GM19240 (cell line): Measurements from ENCODE around the gene CHKA.
A peak's percentile ranks its signal among the peaks of the same experiment; 100 is the strongest.

Experiments used
- DNase-seq: peaks from one replicate; pipeline ENCODE4 v3.0.0; 2011; ENCODE audit warnings: low spot score; ENCODE audit not compliant: insufficient read length

Gene CHKA

DNA sequence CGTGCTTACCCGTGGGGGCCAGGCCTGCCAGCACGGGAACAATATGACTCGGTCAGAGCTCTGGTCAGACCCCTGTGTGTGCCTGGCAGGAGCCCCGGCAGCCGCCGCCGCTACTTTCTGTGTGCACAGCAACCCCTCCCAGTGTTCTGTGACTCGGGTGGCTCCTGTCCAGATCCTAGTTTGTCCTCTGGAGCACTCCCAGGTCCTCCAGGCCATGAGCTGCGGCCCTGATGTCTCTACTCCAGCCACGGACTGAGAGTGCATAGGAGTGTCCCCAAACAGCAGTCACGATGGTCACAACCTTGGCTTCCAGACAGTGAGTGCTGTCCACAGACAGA is 87.5 kb downstream of the CHKA start:
- DNase-seq = no peak

DNA sequence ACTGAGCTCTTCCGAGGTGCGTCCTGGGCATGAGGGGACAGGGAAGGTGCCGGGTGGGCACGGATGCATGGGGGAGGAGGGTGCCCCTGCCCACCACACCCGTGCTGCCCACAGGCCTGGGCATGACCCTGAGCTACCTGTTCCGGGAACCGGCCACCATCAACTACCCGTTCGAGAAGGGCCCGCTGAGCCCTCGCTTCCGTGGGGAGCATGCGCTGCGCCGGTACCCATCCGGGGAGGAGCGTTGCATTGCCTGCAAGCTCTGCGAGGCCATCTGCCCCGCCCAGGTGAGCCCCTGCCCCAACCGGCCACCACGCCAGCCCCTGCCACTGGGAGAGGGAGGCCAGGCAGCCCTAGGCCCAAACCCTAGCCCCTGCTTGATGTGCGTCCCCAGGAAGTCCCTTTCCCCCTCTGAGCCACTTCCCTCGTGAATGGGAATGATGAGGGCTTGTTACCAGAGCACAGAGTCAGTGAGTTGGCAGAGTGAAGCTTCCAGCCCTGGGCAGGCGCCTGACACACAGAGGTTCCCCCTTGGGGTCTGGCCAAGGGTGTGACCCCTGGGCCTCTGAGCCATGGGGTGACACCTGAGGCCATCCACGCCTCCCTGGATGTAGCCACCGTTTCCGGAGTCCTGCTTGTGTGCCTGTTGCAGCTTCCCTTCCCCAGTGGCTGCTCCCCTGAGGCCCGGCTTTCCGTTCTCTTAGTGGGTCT is 88.0 kb downstream of the CHKA start:
- DNase-seq = no peak

DNA sequence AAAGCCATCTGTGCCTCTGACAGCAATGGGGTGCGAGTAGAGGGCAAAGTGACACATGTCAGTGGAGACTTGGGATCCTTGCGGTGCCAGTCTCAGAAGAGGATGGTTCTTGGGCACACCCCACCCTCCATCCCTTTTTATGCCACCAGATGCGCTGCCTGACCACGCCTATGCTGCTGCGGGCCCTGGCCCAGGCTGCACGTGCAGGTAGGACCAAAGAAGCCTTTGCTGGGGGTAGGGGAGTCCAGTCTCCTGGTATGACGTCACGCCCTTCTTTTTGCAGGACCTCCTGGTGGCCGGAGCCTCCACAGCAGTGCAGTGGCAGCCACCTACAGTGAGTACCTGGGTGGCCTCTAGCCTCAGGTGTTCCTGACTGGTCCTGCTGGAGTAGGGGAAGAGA is 89.2 kb downstream of the CHKA start:
- DNase-seq = no peak

DNA sequence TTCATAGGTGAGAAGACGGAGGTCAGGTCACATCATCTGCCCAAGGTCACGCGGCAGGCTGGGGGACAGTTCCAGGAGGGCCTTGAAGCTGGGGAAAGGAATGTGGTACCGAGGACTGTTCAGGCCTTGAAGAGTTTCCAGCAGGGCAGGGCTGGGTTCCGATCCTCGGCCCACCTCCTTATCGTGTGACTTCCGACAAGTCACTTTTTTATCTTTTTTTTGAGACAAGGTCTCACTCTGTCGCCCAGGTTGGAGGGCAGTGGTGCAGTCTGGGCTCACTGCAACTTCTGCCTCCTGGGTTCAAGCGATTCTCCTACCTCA is 90.1 kb downstream of the CHKA start:
- no peak for DNase-seq

DNA sequence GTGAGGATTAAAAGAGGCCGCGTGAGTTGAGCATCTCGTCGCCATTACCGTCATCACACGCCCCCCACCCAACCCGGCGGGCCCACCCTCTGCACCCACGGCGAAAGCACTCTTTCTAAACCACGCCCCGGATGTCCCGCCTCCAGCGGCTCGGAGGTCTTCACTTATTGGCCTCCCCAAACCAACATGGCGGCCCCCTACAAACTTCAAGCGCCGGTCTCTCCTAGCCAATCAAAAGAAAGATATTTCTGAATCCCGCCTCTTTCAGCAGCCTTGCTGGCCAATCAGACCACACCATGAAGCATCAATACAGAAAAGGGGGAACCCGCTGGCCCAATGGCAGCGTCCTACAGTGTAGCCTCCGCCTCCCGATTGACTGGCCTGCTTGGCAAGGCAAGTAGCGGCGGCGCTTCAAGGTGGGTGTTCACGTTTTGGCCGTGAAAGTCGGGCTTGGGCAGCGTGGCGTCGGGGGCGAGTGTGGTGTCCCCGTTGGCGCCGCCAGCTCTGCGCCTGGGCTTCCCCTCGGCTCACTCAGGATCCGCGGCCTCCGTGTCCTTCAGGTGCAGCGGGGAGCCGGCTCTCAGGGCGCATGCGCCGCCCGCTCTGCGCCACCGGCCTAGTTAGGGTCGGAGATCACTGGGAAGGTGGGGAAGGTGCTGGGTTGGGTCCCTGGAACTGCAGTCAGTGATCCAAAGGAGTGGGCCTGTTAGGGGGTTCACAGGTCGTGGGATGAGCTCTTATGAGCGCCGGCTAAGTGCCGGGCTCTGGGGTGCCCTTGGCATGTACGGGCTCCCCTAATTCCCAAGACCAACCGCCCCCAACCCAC is 90.7 kb downstream of the CHKA start, which contains the start of gene NDUFS8:
Gene NDUFS8, plus strand, starts transcription at position 364 of the 826 bp plus-strand sequence. CDS start 1,471 bp downstream, outside the sequence.
- DNase-seq = peak; percentile 99

DNA sequence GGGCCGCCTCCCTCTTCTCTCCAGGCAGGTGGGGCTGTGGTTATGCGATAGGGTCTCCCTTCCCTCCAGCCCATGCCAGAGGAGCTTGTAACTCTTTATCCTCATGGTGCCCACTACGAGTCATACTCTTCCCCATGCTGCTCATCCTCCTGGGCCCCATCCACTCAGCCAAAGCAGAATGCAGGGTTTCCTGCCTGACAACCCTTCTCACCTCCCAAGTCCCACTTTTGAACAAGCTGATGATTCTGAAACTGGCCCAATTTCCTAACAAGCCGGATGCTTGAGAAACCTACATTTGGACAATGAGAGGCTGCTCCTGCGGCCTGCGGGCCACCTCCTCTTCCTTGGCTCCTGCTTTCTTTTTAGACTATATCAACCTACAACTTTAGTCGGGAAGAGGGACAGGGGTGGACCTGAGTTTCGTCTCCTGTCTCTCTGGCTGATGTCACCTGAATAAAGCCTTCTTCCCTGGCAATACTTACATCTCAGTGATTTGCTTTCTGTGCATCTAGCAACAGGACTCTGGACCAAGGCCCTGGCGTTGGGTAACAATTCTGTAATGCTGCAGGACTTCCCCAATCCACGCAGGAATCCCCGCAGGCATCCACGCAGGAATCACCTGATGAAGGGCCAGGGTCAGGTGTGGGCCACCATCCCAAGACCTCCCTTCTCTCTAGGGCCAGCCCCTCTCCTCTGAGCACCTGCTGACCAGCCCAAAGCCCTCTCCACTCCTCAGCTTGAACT is 92.2 kb downstream of the CHKA start:
- DNase-seq = no peak

DNA sequence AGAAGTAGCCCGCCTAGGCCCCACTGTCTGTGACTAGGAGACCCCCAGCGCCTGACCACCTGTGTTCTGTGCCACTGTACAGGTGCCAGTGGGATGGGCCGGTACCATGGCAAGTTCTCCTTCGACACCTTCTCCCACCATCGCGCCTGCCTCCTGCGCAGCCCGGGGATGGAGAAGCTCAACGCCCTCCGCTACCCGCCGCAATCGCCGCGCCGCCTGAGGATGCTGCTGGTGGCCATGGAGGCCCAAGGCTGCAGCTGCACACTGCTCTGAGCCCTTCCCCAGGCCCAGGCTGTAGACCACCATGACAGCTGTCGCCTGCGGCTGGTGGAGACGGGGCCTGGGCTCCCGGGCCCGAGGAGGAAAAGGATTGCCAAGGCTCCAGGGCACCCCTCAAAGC is 93.5 kb downstream of the CHKA start:
- no peak for DNase-seq

DNA sequence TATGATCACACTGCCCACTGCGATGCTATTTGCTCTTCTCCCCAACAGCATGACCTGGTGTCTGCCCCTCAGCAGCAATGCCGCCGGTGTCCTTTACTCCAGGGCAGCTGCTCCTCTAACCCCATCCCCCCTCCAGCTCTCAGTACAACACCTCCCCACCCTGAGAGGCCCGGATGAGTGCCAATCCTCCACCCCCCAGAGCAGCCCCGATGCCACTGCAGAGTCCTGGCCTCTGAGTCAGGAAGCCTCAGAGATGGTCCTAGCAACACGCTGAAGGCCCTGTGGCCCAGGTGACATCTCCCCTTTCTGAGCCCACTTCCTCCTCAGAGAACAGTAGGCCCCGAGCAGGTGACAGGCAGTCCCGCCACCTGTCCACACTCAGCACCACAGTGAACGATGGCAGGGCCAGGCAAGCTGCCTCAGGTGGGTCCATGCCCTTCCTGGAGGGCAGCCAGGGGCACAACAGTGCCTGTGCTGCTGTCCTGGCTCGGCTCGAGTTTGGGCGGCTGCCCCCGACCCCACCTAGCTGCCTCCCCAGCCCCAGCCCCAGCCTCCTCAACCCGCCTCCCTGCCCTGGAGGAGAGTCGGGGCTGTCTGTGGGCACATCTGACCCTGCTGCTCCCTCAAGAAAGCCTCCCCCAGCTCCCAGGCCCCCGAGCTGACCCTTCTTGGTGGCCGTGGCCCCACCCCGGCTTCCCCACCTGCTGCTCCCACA is 94.6 kb downstream of the CHKA start:
- no peak for DNase-seq

DNA sequence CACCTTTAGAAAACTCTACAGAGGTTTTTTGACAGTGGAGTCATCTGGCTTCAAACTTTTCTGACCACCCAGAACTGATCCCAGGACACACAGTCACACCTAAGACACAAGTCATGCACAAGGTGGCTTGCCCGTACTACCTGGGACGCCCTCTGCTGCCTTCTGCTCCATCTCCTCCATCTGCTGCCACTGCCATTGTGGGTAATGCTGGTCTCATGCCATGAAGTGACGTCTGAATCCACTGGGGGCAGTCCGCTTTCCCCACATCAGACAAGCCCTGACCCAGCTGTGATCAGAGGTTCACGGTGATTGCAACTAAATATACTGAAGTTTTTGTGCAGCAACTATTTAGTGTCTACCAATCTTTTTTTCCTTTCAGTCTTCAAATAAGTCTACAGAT is 96.1 kb downstream of the CHKA start:
- DNase-seq = no peak

DNA sequence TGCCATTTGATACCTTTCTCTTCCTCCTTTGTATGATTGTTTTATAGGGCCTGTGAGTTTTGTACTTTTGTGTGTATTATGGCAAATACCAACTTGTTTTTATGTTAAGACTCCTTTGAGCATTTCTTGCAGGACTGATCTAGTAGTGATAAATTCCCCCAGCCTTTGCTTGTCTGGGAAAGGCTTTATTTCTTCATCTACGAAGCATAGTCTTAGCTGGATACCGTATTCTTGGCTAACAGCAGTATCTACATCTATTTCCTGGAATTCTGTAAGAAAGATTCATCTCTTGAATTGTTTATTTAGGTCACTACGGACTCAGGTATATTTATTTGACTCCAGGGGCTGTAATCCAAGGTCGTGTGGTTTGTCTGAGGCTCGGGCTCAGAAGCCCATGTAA is 96.7 kb downstream of the CHKA start:
- DNase-seq = no peak

DNA sequence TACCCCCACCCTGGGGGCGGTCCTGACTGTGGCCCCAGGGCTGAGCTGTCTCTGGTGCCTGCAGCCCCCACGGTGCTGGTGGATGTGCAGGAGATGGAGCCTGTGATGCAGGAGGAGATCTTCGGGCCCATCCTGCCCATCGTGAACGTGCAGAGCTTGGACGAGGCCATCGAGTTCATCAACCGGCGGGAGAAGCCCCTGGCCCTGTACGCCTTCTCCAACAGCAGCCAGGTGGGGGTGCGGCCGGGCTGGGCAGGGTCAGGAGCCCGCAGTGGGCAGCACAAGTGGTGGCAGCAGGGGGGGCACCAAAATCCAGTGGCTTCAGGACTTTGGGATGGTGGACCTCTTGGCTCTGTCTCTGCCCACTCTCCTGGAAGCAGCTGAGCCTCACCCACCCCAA is 98.7 kb downstream of the CHKA start:
- DNase-seq = no peak

DNA sequence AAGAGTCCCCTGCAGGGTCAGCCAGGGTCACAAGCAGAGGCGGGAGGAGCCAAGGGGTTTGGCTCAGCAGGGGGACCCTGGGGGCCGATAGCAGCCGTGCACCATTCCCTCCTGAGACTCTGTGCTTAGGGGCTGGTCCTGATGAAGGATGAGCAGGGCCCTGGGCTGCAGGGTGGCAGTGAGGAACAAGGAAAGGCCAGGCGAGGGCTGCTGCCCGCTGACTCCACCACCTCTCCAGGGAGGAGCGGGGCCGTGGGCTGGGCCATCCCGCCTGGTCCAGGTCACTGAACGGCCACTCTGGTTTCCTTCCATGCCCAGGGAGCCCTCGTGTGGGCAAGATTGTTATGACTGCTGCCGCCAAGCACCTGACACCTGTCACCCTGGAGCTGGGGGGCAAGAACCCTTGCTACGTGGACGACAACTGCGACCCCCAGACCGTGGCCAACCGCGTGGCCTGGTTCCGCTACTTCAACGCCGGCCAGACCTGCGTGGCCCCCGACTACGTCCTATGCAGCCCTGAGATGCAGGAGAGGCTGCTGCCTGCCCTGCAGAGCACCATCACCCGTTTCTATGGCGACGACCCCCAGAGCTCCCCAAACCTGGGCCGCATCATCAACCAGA is 99.9 kb downstream of the CHKA start:
- no peak for DNase-seq

DNA sequence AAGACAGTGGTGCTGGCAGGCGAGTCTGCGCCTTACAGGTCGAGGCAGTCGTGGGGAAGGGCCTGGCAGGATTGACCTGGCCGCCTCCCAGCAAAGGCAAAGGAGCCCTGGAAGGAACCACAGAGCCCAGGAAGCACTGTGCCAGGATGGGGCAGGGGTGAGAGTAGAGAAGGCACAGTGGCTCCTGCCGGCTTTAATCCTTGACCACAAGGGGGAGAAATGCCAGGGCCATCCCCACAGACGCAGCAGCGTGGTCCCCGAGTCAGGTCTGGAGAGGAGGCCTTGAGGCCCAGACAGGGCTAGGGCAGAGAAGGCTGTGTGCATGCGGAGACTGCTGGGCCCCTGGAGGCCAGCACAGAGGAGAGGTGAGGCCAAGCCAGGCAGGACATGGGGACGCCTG is 100.6 kb downstream of the CHKA start:
- DNase-seq = no peak

DNA sequence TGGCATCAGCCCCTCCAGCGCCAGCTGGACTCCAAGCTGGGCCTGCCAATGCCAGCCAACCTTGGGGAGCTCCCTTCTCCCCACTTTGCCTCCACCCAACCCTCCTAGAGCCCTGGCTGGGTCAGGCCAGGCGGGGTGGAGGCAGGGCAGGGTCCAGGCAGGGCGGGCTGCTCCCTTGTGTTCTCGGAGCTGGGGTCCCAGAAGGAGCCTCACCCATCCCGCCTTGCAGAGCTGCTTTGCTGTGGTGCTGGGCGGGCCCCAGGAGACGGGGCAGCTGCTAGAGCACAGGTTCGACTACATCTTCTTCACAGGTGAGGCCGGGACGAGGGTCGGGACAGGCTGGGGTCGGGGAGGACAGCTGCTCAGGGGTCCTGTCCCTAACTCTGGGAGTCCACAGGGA is 101.7 kb downstream of the CHKA start:
- DNase-seq = no peak

DNA sequence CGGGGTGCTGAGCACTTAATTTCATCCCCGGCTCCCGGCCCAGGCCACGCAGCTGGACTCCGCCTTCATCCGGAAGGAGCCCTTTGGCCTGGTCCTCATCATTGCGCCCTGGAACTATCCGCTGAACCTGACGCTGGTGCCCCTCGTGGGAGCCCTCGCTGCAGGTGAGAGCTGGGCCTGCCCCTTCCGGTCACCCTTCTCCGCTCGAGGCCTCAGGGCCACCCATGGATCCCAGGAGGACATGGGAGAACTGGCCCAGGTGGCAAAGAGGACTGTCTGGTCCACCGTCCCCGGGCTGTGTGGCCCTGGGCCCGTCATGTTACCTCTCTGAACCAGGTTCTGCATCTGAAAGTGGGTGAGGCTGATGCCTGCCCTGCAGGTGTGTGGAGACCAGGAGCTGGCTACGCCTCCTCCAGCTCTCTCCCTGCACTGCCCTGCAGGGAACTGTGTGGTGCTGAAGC is 102.4 kb downstream of the CHKA start:
- DNase-seq = no peak

DNA sequence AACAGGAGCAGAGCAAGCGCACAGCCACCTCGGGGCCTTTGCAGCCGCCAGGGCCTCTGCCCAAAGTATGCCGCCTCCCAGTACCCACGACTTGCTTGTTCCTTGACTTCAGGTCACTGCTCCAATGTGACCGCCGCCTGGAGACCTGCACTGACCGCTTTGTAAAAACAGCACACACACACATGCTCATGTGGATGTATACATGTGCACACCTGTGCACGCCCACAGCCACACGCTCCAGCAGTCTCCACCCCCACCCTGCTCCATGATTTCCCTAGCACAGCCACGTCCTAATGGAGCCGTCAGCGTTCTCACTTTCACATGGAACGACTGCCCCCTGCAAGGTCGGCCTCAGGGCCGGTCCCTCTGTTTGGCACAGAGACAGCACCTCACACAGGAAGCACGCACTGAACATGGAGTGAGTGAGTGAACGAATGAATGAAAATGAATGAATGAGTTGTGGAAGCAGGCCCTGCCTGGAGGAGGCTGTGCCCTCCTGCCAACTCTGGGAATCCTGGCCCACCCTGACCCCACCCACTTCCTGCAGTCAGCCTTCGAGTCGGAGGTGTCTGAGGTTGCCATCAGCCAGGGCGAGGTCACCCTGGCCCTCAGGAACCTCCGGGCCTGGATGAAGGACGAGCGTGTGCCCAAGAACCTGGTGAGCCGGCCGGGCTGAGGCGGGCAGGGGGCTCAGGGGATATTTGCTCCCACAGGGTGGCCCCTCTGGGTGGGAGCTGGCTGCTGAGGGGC is 103.0 kb downstream of the CHKA start:
- no peak for DNase-seq

DNA sequence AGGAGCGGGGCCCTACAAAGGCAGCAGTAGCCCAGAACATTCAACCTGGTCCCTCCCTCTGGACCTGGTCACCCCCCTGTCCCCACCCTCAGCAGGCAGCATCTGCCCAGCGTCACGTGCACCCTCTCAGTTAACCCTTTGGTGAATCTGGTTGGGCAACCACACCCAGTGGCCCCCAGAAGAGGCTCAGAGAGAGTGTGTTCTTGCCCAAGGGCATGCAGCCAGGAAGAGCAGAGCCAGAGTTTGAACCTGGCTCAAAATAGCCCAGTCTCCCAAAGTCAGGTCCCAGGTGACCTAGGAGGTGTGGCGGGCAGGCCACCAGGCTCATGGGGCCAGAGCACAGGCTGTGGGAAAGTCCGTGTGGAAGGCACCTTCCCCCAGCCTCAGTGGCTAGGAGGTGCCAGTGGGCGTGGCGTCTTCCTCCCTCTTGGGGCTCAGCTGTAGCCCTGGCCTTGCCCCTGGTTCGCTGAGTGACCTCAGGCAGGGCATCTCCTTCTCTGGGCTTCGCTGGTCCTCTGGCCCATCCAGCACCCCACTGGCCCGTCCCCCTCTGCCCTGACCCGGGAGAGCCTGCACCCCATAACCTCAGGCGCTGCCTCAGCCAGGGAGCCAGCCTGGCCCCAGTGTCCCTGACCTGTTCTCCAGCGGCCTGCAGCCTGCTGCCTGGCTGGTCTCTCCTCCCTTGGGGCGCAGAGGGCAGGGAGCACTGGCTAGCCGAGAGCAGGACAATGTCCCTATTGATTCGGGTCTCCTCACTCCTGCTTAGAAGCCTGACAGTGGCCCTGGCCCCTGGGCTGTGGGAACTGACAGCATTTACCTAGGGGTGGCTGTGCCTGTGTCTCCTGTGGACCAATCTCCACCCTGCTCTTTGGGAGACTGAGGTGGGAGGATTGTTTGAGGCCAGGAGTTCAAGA is 104.0 kb downstream of the CHKA start:
- DNase-seq = no peak

DNA sequence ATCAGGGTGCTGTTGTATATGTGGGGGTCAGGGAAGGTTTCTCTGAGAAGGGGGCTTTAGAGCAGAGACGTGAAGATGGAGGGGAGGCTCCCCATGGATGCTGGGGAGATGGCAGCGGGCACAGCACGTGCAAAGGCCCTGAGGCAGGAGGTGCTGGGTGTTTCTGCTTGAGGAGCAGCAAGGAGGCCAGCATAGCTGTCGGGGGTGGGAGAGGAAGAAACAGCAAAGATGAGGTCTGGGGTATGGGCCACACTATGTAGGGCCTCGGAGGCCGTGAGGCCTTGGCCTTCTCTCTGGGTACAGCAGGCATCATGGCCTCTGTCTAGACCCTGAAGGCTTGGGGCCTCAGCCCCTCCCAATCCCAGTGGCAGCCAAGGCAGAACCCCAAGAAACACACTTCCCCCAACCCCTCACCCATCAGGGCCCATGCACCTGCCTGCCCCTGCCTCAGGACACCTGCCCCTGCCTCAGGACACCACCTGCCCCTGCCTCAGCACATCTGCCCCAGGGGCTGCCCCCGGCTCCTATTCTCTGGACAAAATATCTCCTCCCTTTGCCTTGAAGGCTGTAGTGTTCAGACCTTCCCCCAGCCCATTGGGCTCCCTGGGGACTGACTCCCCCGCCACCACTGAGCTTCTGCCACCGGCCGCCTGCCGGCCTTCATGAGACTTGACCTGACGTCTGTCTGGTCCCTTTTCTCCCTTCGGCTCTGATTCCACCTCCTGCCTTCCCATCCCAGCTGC is 104.9 kb downstream of the CHKA start:
- DNase-seq = no peak

DNA sequence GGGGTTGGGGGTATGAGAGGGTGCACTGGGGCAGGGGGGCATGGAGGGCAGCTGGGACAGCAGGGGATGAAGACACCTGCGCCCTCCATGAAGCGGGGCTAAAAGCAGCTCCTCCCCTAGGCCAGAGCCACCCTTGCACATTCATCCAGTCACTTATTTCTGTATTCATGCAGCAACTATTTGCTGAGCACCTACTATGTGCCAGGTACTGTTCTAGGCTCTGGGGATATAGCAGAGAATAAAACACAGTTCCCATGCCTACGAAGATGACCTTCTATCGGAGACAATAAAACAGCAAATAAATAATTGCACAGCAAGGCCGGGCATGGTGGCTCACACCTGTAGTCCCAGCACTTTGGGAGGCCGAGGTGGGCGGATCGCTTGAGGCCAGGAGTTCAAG is 105.7 kb downstream of the CHKA start:
- DNase-seq = no peak
